ENCODE results near the gene AKR1D1. TPM values are rescaled to one million over a fixed set of nuclear protein-coding genes. Genes with fewer than 3 reads are reported as not detected.
A peak's percentile ranks its signal among the peaks of the same experiment; 100 is the strongest.

AKR1D1 gene
- total and polyA plus RNA-seq, 2 of the 13 experiments (the other 11 are each of a cell fraction or from before 2014, with no cell fraction given): 6.9 to 37.0 TPM

DNA sequence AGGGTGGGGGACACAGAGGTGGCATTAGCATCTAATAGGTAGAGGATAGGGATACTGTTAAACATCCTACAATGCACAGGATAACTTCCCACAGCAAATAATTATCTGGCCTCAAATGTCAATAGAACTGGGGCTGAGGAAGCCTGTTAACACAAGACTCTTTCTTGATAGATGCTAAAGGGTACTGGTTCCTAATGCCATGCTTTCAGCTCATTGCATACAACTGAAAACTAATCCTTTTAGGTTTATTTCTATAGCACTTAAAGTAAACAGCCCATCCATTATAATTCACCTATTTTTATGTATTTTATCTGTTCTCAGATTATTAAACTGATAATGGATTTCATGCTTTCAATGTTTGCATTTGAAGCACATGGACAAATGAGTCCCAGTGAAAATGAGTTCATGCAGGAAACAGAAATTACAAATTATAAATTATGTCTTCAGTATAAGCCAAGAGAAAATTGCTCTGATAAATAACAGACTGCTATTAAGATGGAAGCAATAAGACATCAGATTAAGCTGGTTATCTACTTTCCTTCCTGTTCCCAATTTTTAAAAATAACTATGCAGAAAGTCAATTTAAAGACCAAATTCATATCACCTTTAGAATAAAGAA is 66.4 kb downstream of the AKR1D1 start:
- ChIA-PET CTCF (ENCODE audit: low intra/inter-chr PET ratio, low total read pairs) (no interaction called here), POLR2A (no interaction called here)
- Histone ChIP-seq H3K4me2 (ENCODE audit: low read depth, low read length) (no peak overlapping the region), H3K9me3 (ENCODE audit: low read length) (no peaks in the 10 kb centered on the region), H3K4me1 (ENCODE audit: insufficient read depth, low read length) (peaks cover 36% of the 10 kb centered on the region), H3K27ac (ENCODE audit: extremely low read length, insufficient read depth, low read length) (no peak overlapping the region), H3K27me3 (ENCODE audit: control insufficient read depth in 1 of 2, insufficient read depth in 2 of 2, low read length in 2 of 2) (no peaks in the 10 kb centered on the region), H2AFZ (ENCODE audit: low read length) (no peak overlapping the region), H3K36me3 (replicated peaks in 1 of 2; ENCODE audit: control insufficient read depth in 1 of 2, insufficient read depth in 2 of 2, low read length in 2 of 2) (no peaks in the 10 kb centered on the region), H4K20me1 (ENCODE audit: insufficient read depth, low read length) (no peaks in the 10 kb centered on the region), H3K79me2 (ENCODE audit: insufficient read depth, low read length) (no peaks in the 10 kb centered on the region), H3K9ac (ENCODE audit: insufficient read depth, low read depth, low read length) (no peak overlapping the region), H3K4me3 (replicated peaks in 1 of 3; ENCODE audit: insufficient read depth in 1 of 3, low read depth in 2 of 3, low read length in 3 of 3) (no peak overlapping the region)
- ATAC-seq (no peak), FAIRE-seq (peak; percentile 23), DNase-seq (ENCODE audit: low spot score) (no peak)
- intact Hi-C loops (cut with micrococcal nuclease; ENCODE audit: unreplicated experiment): no loop called here
- in situ Hi-C loops (cut with HindIII; ENCODE audit: extremely low pct_ligation_motif_present, low pct_unique_long_range_greater_than_20kb): no loop called here
- no TSS peak for BruUV-seq (replicated peaks)
- TF ChIP-seq KMT2A (CRISPR knock-in tag; IDR thresholded peaks at IDR 0.05): no peak
- no peak for TF ChIP-seq ZFP36 (IDR thresholded peaks at IDR 0.05; ENCODE audit: borderline replicate concordance, low read depth, low read length, partially characterized antibody)
- TF ChIP-seq MBD4 (IDR thresholded peaks at IDR 0.05; ENCODE audit: borderline replicate concordance, low read length): no peak
- TF ChIP-seq MYNN (CRISPR knock-in tag; IDR thresholded peaks at IDR 0.05; ENCODE audit: low read depth): no peak
- no peak for TF ChIP-seq ZFP62 (CRISPR knock-in tag; IDR thresholded peaks at IDR 0.05)
- TF ChIP-seq, protein P1, sequence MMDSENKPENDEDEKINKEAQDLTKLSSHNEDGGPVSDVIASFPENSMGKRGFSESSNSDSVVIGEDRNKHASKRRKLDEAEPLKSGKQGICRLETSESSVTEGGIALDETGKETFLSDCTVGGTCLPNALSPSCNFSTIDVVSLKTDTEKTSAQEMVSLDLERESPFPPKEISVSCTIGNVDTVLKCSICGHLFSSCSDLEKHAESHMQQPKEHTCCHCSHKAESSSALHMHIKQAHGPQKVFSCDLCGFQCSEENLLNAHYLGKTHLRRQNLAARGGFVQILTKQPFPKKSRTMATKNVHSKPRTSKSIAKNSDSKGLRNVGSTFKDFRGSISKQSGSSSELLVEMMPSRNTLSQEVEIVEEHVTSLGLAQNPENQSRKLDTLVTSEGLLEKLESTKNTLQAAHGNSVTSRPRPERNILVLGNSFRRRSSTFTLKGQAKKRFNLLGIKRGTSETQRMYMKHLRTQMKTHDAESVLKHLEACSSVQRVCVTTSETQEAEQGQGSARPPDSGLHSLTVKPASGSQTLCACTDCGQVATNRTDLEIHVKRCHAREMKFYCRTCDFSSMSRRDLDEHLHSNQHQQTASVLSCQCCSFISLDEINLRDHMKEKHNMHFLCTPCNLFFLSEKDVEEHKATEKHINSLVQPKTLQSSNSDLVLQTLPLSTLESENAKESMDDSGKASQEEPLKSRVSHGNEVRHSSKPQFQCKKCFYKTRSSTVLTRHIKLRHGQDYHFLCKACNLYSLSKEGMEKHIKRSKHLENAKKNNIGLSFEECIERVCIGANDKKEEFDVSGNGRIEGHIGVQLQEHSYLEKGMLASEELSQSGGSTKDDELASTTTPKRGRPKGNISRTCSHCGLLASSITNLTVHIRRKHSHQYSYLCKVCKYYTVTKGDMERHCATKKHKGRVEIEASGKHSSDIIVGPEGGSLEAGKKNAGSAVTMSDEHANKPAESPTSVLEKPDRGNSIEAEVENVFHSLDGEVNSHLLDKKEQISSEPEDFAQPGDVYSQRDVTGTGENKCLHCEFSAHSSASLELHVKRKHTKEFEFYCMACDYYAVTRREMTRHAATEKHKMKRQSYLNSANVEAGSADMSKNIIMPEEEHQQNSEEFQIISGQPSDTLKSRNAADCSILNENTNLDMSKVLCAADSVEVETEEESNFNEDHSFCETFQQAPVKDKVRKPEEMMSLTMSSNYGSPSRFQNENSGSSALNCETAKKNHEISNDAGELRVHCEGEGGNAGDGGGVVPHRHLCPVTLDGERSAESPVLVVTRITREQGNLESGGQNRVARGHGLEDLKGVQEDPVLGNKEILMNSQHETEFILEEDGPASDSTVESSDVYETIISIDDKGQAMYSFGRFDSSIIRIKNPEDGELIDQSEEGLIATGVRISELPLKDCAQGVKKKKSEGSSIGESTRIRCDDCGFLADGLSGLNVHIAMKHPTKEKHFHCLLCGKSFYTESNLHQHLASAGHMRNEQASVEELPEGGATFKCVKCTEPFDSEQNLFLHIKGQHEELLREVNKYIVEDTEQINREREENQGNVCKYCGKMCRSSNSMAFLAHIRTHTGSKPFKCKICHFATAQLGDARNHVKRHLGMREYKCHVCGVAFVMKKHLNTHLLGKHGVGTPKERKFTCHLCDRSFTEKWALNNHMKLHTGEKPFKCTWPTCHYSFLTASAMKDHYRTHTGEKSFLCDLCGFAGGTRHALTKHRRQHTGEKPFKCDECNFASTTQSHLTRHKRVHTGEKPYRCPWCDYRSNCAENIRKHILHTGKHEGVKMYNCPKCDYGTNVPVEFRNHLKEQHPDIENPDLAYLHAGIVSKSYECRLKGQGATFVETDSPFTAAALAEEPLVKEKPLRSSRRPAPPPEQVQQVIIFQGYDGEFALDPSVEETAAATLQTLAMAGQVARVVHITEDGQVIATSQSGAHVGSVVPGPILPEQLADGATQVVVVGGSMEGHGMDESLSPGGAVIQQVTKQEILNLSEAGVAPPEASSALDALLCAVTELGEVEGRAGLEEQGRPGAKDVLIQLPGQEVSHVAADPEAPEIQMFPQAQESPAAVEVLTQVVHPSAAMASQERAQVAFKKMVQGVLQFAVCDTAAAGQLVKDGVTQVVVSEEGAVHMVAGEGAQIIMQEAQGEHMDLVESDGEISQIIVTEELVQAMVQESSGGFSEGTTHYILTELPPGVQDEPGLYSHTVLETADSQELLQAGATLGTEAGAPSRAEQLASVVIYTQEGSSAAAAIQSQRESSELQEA (CRISPR knock-in tag; IDR thresholded peaks at IDR 0.05; ENCODE audit: not compliant biosample characterization): no peak
- no peak for TF ChIP-seq FLYWCH1 (CRISPR knock-in tag; IDR thresholded peaks at IDR 0.05)
- TF ChIP-seq, protein P2, sequence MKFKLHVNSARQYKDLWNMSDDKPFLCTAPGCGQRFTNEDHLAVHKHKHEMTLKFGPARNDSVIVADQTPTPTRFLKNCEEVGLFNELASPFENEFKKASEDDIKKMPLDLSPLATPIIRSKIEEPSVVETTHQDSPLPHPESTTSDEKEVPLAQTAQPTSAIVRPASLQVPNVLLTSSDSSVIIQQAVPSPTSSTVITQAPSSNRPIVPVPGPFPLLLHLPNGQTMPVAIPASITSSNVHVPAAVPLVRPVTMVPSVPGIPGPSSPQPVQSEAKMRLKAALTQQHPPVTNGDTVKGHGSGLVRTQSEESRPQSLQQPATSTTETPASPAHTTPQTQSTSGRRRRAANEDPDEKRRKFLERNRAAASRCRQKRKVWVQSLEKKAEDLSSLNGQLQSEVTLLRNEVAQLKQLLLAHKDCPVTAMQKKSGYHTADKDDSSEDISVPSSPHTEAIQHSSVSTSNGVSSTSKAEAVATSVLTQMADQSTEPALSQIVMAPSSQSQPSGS (CRISPR knock-in tag; IDR thresholded peaks at IDR 0.05): no peak
- no peak for TF ChIP-seq ZNF879 (CRISPR knock-in tag; IDR thresholded peaks at IDR 0.05)
- TF ChIP-seq, protein P3, sequence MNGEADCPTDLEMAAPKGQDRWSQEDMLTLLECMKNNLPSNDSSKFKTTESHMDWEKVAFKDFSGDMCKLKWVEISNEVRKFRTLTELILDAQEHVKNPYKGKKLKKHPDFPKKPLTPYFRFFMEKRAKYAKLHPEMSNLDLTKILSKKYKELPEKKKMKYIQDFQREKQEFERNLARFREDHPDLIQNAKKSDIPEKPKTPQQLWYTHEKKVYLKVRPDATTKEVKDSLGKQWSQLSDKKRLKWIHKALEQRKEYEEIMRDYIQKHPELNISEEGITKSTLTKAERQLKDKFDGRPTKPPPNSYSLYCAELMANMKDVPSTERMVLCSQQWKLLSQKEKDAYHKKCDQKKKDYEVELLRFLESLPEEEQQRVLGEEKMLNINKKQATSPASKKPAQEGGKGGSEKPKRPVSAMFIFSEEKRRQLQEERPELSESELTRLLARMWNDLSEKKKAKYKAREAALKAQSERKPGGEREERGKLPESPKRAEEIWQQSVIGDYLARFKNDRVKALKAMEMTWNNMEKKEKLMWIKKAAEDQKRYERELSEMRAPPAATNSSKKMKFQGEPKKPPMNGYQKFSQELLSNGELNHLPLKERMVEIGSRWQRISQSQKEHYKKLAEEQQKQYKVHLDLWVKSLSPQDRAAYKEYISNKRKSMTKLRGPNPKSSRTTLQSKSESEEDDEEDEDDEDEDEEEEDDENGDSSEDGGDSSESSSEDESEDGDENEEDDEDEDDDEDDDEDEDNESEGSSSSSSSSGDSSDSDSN (CRISPR knock-in tag; IDR thresholded peaks at IDR 0.05): no peak
- TF ChIP-seq SMYD3 (CRISPR knock-in tag; IDR thresholded peaks at IDR 0.05): no peak
- TF ChIP-seq ZBTB3 (CRISPR knock-in tag; IDR thresholded peaks at IDR 0.05; ENCODE audit: borderline replicate concordance, low read depth): no peak
- no peak for TF ChIP-seq HDAC1 (CRISPR knock-in tag; IDR thresholded peaks at IDR 0.05)
- TF ChIP-seq ZNF460 (CRISPR knock-in tag; IDR thresholded peaks at IDR 0.05; ENCODE audit: borderline replicate concordance): no peak

All from HepG2 (cell line).